SH-SY5Y (cell line): ENCODE results near the gene NAV2.

Experiments
- GATA2 ChIP-seq: IDR thresholded peaks from 2 replicates; pipeline ENCODE4 v1.6.1; 2011; ENCODE audit warnings: mild to moderate bottlenecking, low read depth, low read length
- GATA3 ChIP-seq: IDR thresholded peaks from 2 replicates; pipeline ENCODE4 v1.6.1; 2011; ENCODE audit warnings: low read depth, mild to moderate bottlenecking, low read length, moderate library complexity

The NAV2 gene

GRCh38 chr11:19821993-19822392 lies 109.4 kb downstream of the NAV2 start:
- no peak for TF ChIP-seq GATA2
- no peak for TF ChIP-seq GATA3

DNA sequence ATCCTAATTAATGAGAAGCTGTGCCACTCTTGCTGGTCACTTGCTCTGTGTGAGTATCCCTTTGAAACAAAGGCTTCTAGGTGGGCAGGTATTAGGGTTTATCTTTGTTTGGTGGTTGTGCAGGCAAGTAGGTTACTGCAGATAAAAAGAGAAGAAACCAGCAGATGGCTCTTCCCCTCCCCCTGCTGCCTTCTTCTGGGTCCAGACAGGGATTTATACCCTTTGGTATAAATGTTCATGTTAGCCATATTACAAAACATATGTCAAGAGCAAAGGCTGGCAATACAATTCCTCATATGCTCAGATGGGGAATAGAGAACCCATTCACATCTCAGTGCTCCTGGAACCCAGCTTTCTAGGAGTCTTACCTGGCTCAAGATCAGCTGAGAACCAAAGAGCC lies 109.9 kb downstream of the NAV2 start:
- TF ChIP-seq GATA3 (no peak), GATA2 (no peak)

GRCh38 chr11:19826606-19827005 lies 114.0 kb downstream of the NAV2 start:
- TF ChIP-seq GATA2: no peak
- TF ChIP-seq GATA3: no peak

DNA sequence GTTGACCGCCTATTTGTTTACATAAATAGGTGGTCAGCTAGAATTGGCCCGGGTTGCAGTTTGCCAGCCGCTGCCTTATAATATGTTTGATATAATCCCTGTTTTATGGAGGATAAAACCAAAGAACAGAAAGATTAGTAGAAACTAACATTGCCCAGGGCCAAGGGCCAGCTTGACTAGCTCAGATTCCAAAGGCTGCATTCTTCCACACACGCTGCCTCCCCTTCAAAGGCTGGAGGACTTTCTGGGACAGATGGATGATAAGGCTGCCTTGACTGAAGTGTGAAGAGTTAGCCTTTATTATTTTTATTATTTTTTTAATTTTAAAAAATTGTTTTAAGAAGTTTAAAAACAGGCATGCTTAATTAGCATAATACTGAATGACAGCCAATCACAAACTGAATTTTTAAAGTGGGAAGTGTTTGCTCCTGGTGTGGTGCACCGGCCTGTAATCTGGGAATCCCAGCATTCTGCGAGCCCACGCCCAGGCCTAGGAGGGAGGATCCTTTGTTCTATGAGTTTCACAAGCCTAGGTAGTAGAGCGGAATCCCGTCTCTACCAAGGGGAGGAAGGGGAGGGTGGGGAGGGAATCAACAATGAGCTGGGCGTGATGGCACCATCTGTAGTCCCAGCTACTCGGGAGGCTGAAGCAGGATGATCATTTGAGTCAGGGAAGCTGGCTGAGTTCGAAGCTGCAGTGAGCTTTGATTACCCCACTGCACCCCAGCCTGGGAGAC lies 114.9 kb downstream of the NAV2 start:
- TF ChIP-seq GATA3 (no peak), GATA2 (no peak)

DNA sequence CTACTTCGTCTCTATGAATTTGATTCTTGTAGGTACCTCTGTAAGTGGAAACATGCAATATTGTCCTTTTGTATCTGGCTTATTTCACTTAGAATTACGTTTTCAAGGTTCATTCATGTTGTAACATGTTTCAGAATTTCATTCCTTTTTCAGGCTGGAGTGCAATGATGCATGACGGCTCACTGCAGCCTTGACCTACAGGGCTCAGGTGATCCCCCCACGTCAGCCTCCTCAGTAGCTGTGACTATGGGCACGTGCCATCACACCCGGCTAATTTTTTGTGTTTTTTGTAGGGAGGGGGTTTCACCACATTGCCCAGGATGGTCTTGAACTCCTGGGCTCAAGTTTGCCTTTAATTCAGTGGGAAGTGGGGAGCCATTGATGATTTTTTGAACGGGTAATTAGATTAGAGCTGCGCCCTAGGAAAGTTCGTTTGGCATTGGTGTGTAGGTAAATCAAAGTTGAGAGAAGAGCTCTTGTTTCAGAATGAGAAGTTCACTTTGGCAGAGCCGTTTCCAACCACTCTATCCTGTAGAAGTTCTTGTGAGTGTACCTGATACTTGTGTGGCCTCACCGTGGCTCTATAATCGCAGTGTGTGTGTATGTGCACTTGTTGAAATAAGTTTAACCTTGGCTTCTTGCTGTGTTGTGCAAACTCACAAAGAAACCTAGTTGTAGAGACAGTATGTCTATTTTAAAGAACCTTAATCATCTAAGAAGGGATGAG lies 115.9 kb downstream of the NAV2 start:
- TF ChIP-seq GATA3 (no peak), GATA2 (no peak)

DNA sequence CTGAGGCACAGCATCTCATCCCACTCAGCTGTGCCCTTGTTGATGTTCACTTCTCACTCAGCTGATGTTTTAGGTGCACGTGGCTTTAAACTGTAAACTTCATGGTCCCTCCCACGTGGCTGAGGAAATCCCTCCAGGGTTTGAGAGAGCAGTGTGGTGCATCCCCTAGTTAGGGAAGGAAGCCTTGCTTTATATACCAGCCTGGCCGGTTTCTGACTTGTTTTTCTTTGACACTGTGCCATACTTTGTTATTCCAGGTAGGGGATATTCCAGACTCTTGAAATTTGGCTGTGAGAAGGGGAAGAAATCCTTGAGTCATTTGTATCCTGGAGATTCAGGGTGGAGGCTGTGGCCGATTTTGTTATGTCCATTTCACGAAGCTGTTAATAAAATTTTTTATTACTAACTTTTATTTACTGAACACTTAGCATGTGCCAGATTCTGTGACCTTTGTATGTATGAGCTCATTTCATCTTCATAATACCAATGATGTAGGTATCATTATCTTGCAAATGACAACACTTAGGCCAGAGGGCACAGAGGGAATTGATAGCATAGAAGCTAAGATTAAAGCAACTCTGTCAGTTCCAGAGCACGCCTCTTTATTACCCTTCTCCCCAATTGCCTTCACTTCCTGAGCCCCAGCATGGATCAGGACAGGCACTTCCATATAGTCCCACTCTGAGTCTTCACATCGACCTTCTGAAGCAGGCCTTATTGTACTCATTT lies 116.6 kb downstream of the NAV2 start:
- no peak for TF ChIP-seq GATA3
- no peak for TF ChIP-seq GATA2

GRCh38 chr11:19832086-19832750 lies 119.6 kb downstream of the NAV2 start:
- TF ChIP-seq GATA2: no peak
- TF ChIP-seq GATA3: no peak

GRCh38 chr11:19832901-19833300 lies 120.3 kb downstream of the NAV2 start:
- TF ChIP-seq GATA2 (no peak), GATA3 (no peak)

GRCh38 chr11:19834771-19835170 lies 122.1 kb downstream of the NAV2 start:
- TF ChIP-seq GATA3 (no peak), GATA2 (no peak)

DNA sequence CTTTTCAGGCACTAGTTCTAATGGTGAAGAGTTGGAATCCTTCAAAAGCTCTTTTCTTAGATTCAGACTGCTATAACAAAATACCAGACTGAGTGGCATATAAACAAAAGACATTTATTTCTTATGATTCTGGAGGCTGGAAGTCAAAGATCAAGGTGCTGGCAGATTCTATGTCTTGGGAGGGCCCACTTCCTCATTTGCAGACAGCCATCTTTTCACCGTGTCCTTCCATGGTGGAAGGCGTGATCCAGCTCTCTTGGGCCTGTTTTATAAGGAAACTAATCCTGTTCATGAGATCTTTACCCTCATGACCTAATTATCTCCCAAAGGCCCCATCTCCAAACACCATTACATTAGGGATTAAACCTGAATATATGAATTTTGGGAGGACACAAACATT lies 124.0 kb downstream of the NAV2 start:
- TF ChIP-seq GATA3 (no peak), GATA2 (no peak)

- TF ChIP-seq GATA2 (no peak), GATA3 (no peak)
Observed at GRCh38 chr11:19838994-19839768, 126.5 kb downstream of the NAV2 start.

DNA sequence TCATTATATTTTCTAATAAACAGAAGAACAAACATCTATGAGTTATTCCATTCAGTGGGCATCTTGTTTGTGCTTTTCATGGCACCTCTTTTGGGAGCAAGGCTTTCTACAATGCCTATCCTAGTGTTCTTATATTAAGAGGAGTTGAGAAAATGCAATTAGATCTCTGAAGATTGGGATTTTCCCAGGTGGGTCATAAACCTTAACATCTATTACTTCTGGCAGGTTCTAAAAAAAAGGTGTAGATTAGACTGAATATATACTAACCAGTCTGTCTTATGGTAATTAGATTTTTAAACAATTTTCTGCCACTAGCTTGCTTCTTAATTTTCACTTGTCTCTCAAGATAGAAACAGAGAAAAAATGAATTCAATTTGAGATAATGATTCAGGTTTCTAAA lies 128.3 kb downstream of the NAV2 start:
- TF ChIP-seq GATA3 (no peak), GATA2 (no peak)

DNA sequence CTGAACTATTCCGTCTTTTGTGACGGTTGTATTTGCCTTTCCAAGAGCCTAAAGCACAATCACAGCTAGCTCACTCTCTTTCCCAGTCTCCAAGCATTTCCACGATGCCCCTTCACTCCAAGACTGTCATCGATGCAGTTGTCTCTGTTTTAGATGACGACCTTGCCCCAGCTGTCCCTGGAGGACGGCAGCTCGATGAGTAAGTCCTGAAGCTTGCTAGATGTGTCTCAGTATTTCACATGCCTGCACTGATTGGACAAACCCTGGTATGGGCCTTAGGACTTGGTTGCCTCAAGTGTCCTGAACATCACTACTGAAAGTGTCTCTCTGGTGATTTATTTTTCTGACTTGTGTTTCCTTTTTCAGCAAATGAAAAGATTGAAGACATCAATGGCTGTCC lies 129.9 kb downstream of the NAV2 start:
- no peak for TF ChIP-seq GATA2
- no peak for TF ChIP-seq GATA3
